ENCODE measurements around the gene TNXB.
A peak's percentile ranks its signal among the peaks of the same experiment; 100 is the strongest.

Gene TNXB, protein sequence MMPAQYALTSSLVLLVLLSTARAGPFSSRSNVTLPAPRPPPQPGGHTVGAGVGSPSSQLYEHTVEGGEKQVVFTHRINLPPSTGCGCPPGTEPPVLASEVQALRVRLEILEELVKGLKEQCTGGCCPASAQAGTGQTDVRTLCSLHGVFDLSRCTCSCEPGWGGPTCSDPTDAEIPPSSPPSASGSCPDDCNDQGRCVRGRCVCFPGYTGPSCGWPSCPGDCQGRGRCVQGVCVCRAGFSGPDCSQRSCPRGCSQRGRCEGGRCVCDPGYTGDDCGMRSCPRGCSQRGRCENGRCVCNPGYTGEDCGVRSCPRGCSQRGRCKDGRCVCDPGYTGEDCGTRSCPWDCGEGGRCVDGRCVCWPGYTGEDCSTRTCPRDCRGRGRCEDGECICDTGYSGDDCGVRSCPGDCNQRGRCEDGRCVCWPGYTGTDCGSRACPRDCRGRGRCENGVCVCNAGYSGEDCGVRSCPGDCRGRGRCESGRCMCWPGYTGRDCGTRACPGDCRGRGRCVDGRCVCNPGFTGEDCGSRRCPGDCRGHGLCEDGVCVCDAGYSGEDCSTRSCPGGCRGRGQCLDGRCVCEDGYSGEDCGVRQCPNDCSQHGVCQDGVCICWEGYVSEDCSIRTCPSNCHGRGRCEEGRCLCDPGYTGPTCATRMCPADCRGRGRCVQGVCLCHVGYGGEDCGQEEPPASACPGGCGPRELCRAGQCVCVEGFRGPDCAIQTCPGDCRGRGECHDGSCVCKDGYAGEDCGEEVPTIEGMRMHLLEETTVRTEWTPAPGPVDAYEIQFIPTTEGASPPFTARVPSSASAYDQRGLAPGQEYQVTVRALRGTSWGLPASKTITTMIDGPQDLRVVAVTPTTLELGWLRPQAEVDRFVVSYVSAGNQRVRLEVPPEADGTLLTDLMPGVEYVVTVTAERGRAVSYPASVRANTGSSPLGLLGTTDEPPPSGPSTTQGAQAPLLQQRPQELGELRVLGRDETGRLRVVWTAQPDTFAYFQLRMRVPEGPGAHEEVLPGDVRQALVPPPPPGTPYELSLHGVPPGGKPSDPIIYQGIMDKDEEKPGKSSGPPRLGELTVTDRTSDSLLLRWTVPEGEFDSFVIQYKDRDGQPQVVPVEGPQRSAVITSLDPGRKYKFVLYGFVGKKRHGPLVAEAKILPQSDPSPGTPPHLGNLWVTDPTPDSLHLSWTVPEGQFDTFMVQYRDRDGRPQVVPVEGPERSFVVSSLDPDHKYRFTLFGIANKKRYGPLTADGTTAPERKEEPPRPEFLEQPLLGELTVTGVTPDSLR (N-terminal part only)

DNA sequence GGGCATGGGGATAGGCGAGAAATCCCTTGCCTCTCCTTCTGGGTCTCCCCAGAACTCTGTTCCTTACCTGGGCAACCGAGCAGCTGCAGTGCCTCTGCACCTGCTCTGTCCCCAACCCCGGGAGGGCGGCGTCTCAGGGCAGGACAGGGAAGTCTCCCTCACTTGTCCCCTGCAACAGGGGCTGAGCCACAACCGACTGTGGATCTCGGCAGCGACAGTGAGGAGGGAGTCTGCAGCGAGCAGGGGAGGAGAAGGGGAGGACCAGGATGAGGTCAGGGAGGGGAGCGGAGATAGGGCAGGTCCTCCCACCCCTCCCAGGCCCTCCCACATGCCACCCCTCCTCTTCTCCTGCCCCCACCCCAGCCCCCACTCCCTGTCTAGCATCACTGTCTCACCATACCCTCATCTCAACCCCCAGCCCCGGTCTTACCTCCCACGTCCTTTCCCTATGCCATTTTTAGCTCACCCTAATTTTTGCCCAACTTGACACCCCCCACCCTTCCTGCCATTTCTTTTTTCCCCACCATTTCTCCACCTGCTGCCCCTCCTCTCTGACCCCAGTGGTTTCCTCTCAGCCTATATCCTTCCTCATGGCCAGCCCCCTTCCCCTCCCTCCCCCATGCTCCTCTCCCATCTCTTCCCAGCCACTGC is at the start of gene TNXB:
Gene TNXB, minus strand, starts transcription at position 225 of the 651 bp plus-strand sequence. CDS start 11,140 bp downstream, outside the sequence.
- no peak for DNase-seq

- no peak for DNase-seq
Observed at GRCh38 chr6:32158052-32158451, 48.9 kb upstream of the TNXB start.

DNA sequence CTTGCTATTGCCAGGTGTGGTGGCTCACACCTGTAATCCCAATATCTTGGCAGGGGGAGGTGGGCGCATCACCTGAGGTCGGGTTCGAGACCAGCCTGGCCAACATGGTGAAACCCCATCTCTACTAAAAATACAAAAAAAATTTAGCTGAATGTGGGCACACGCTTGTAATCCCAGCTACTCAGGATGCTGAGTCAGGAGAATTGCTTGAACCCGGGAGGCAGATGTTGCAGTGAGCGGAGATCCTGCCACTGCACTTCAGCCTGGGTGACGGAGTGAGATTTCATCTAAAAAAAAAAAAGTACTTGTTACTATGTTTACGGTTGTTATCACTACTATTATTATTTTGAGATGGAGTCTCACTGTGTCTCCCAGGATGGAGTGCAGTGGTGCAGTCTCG is 47.8 kb upstream of the TNXB start:
- DNase-seq, result no peak

DNA sequence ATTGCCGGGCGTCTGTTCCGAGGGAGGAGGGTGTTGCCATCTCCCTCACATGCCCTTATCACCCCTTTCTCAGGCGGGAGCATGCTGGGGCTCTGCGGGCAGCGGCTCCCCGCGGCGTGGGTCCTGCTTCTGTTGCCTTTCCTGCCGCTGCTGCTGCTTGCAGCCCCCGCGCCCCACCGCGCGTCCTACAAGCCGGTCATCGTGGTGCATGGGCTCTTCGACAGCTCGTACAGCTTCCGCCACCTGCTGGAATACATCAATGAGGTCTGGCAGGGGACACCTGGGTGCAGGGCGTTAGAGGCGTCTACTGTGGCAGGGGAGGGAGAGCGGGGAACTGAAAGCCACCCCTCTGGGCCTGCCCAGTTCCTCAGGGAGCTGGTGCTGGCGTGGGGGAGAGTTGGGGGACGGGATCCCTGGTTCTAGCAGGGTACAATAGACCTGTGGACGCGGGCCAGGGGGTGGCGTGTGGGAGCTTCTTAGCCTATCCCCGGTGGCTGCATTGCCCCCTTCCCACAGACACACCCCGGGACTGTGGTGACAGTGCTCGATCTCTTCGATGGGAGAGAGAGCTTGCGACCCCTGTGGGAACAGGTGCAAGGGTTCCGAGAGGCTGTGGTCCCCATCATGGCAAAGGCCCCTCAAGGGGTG is 45.5 kb upstream of the TNXB start:
- no peak for DNase-seq

DNA sequence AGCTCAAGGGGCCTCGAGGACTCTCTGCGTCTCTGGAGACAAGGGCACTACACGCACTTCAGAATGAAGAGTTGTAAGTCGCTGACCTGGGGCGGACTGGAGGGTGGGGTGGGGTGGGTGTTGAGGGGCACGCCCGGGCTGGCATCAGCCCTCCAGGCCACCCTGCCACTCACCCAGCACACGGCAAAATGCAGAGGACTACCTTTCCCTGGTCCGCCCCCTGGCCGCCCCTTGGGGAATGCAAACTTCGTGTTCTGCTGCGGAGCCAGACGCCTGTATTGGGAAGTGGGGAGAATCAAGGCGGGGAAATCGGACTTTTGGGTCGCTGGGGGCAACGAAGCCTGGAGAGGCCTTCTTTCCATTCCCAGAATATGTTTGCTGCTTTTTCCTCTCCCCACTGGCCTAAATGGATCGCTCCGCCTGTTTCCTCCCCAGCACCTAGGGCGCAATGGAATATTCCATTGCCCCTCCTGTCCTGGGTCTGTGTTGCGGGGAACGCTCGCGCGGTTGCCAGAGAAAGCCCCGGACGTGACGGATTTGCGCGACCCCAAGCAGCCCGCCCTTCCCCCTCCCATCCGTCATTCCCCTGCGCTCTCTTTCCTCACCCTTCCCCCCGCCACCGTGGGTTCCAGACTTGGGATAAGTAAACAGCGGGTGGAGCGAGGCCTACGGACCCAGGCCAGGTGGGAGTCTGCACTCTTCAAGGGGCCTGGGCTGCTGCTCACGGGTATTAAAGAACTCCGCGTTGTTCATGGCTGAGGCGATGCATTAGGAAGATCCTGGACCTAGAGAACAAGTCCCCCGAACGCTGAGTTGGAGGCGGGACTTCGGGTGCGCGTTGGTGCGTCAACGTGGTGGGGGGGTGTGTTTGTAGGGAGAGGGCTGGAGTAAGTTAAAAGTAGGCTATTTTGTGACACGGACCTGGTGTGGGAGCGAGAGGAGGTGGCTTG is 44.7 kb upstream of the TNXB start, which contains the start of gene PPT2:
Gene PPT2, plus strand, starts transcription at position 578 of the 950 bp plus-strand sequence. CDS start 454 bp downstream, outside the sequence.
- DNase-seq, result peak; percentile 94

GRCh38 chr6:32152769-32153563 is 43.8 kb upstream of the TNXB start:
- DNase-seq, result no peak

- no peak for DNase-seq
Observed at GRCh38 chr6:32151863-32152768, 43.0 kb upstream of the TNXB start, which contains the start of gene PRRT1. Gene PRRT1, minus strand, starts transcription at chr6:32151939. Its CDS starts 112 bp downstream, at chr6:32151827.

DNA sequence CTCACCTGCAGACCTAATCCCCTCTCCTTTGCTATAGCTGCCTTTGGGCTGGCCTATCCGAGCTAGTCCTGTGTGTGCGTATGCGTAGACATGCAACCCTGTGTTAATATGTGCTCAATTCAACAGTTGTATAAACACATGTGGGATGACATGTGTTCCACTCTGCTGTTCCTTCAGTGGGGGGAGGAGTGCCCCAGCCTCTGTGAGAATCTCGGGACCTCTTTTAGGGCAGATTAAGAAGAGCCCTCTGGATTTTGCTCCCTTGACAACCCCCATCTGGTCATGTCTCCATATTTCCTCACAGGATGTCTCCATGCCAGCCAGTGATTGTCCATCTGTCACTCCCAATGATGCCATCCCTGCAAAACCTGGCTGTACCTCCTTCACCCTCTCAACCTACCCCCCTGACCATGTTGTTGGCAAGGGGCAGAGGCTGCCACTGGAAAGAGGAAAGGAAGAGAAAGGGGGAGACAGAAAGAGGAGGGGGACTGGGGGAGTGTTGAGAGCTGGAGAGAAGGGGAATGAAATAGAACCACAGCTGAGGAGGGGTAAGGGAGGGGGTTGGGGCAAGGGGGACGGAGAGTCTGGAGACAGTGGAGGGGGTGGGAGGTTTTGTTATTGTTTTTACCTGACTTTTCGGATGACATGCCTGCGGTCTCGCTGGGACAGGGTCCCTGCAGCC is 42.2 kb upstream of the TNXB start:
- DNase-seq, result no peak

DNA sequence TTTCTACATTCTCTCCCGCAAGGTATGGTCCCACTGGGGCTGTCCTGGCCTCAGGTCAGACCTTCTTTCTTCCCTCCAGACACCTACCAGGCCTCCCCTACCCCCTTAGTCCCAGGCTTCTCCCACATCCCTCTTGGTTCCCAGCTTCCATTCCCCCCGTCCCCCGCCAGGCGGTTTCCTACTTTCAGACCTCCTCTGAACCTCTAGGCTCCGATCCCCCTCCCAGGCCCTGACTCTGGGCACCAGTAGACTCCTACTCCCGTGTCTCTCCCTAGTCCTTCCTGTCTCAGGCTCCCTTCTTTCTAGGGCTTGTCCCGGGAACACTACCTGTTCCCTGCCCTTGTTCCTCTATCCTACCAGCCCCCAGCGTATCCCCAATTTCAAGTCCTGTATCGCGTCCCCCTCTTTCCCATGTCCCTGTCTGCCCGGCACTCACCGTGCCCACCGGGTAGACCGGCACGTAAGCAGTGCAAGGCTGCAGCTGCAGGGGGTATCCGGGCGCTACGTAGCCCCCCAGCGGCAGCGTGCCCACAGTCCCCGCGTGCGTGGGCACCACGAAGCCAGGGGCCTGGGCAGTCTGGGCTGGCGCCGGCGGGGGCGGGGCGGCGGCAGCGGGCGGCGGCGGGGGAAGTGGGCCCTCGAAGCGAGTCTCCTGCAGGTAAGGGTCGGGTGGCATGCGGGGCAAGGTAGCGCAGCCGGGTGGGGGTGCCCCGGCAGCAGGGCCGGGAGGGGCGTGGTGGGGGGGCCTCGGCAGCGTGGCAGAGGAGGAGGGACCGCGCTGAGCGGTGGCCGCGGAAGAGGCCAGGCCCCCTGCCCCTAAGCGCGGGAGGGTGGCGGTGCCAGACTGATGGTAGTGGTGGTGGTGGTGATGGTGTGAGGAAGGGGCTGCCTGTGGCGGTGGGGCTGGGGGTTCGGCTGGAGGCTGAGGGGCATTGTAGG is 41.1 kb upstream of the TNXB start:
- no peak for DNase-seq

- DNase-seq, result no peak
Observed at GRCh38 chr6:32149092-32149755, 40.1 kb upstream of the TNXB start.

GRCh38 chr6:32148289-32149091 is 39.4 kb upstream of the TNXB start:
- DNase-seq, result peak; percentile 77

DNA sequence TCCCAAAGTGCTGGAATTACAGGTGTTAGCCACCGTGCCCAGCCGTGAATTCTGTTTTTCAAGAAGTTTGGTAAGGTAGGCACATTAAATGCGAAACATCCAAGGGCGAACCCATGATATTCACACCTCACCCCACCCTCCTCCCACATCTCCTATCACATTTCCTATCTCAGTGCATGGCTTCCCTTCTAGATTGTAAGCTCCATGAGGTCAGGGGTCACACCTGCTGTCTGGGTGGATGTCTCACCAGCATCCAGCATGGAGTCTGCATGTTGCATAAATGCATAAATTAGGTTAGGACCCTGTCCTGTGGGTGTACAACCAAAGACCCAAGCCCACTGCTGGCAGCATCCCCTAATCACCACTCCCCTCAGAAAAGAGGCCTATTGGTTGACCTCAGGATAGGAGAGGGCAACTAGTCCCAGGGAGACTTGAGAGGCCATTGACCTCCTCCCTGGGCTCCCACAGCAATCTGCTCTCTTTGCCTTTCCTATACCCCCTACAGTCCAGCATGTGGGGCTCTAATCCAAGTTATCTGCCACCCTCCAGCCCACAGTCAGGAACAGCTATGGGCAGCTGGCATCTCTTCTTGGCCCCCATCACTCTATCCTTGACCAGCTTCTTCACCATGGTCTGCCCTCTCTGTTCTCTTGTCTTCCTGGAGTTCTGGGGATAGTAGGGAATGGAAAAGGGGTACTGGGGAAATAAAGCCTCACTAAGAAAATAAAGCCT is 38.4 kb upstream of the TNXB start:
- DNase-seq, result no peak

DNA sequence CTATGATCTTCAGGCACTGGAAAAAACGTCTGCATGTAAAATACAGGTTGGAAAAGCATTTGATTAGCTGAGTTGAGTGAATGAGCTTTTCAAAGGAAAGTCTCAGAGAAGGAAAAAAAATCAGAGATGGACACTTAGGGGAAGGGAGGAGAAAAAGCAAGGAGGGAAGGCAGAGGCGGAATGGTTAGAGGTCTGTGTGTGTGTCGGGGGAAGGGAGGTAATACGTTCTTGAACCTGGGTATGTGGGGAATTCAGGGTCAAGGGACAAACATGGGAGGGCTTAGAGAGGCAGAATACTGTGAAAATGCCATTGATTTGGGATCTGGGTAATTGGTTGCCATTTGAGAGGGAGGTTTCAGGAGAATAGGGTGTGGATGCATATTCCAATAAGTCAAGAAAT is 37.5 kb upstream of the TNXB start:
- DNase-seq, result no peak

- no peak for DNase-seq
Observed at GRCh38 chr6:32146287-32146686, 37.1 kb upstream of the TNXB start.

All from right forelimb (tissue), 1 donor.